GM12878 (cell line): ENCODE measurements around the gene FKBP14.

Experiments used
- ATF7 ChIP-seq: fragments of 450-650 bp; IDR thresholded peaks from 2 replicates; pipeline ENCODE4 v1.6.1; 2016; ENCODE audit warnings: low read depth, mild to moderate bottlenecking
- BCL11A ChIP-seq: IDR thresholded peaks from 2 replicates; pipeline ENCODE4 v1.6.1; 2011; ENCODE audit warnings: low read depth, low read length
- CEBPB ChIP-seq, 2 experiments: fragments of 150-350 bp in 1 of 2; IDR thresholded peaks; 2 replicates each; pipeline ENCODE4 v1.6.1; 2012 to 2014; ENCODE audit warnings: low read depth in 2 of 2, low read length in 2 of 2, borderline replicate concordance in 1 of 2, inconsistent platforms in 1 of 2
- CTCF ChIP-seq, 3 experiments: IDR thresholded peaks in 2 of 3; conservative IDR thresholded peaks in 1 of 3; 2 replicates each; pipeline ENCODE4 v1.5.1; 2011; ENCODE audit warnings: low read depth in 3 of 3, low read length in 3 of 3, mild to moderate bottlenecking in 3 of 3, control low read depth in 2 of 3, moderate library complexity in 2 of 3, inconsistent platforms in 1 of 3, mixed read lengths in 1 of 3; ENCODE audit not compliant: control insufficient read depth in 2 of 3, insufficient read depth in 1 of 3; ENCODE audit errors: extremely low read depth in 1 of 3
- EP300 ChIP-seq, 2 experiments: fragments of 150-350 bp in 1 of 2; IDR thresholded peaks; 2 replicates each; pipeline ENCODE4 v1.6.1; 2011 to 2012; ENCODE audit warnings: low read depth in 2 of 2, low read length in 2 of 2, borderline replicate concordance in 1 of 2, improper control_type of control experiment in 1 of 2, inconsistent platforms in 1 of 2; ENCODE audit not compliant: control insufficient read depth in 1 of 2
- EZH2 ChIP-seq: IDR thresholded peaks from 2 replicates; pipeline ENCODE4 v1.6.1; 2012; ENCODE audit warnings: low read depth, mild to moderate bottlenecking, control low read depth, inconsistent platforms, low read length, borderline replicate concordance; ENCODE audit not compliant: control insufficient read depth
- JUNB ChIP-seq: IDR thresholded peaks from 2 replicates; pipeline ENCODE4 v1.6.1; 2016; ENCODE audit warnings: antibody characterized with exemption, mild to moderate bottlenecking
- KDM1A ChIP-seq: fragments of 200-600 bp; sonication (generic); IDR thresholded peaks from 2 replicates; pipeline ENCODE4 v1.6.1; 2016; ENCODE audit warnings: borderline replicate concordance
- SIX5 ChIP-seq: IDR thresholded peaks from 2 replicates; pipeline ENCODE4 v1.6.1; 2011; ENCODE audit warnings: mild to moderate bottlenecking, low read depth, low read length, moderate library complexity; ENCODE audit not compliant: severe bottlenecking
- ZBED1 ChIP-seq: IDR thresholded peaks from 2 replicates; pipeline ENCODE4 v1.6.1; 2016; ENCODE audit warnings: borderline replicate concordance
- ZBTB11 ChIP-seq: fragments of 450-650 bp; formaldehyde crosslinking; IDR thresholded peaks from 2 replicates; pipeline ENCODE4 v1.5.0; 2022; ENCODE audit warnings: mild to moderate bottlenecking, missing genetic modification characterization
- ZNF207 ChIP-seq: fragments of 450-650 bp; IDR thresholded peaks from 2 replicates; pipeline ENCODE4 v1.6.1; 2014; ENCODE audit warnings: antibody characterized with exemption, mild to moderate bottlenecking, borderline replicate concordance

GRCh38 chr7:30003098-30003497 is 23.4 kb downstream of the FKBP14 start:
- TF ChIP-seq EZH2 = no peak
- TF ChIP-seq CTCF (IDR thresholded peaks at IDR 0.05 in 2 of 3, conservative IDR thresholded peaks at IDR 0.05 in 1 of 3; ENCODE audit: control insufficient read depth in 2 of 3, extremely low read depth in 1 of 3, insufficient read depth in 1 of 3, low read depth in 3 of 3, low read length in 3 of 3) = no peak
- no peak for TF ChIP-seq CEBPB (IDR thresholded peaks at IDR 0.05; ENCODE audit: borderline replicate concordance in 1 of 2, low read depth in 2 of 2, low read length in 2 of 2)
- no peak for TF ChIP-seq ZNF207
- no peak for TF ChIP-seq ZBED1
- no peak for TF ChIP-seq ATF7
- TF ChIP-seq JUNB = no peak
- no peak for TF ChIP-seq ZBTB11 (CRISPR knock-in tag)
- no peak for TF ChIP-seq KDM1A
- no peak for TF ChIP-seq BCL11A
- TF ChIP-seq SIX5 = no peak
- no peak for TF ChIP-seq EP300 (IDR thresholded peaks at IDR 0.05; ENCODE audit: borderline replicate concordance in 1 of 2, control insufficient read depth in 1 of 2, low read depth in 2 of 2, low read length in 2 of 2)
